Stimulated activated CD4-positive, alpha-beta T cell treated with anti-CD3 and anti-CD28 coated beads, Interleukin-12 subunit alpha, Interleukin-12 subunit beta, amount 100 ng/mL, for 4 hours (primary cell): Measurements from ENCODE around the gene FADS6.
"Not testable (repeated sequence)": the region's sequence is repeated elsewhere in the genome, so short reads cannot be mapped to it uniquely, and the experiment has no call there.

ENCODE experiments used
- DNase-seq: peaks from one replicate; pipeline ENCODE4 v3.0.0-alpha.2; 2020

Gene FADS6

DNA sequence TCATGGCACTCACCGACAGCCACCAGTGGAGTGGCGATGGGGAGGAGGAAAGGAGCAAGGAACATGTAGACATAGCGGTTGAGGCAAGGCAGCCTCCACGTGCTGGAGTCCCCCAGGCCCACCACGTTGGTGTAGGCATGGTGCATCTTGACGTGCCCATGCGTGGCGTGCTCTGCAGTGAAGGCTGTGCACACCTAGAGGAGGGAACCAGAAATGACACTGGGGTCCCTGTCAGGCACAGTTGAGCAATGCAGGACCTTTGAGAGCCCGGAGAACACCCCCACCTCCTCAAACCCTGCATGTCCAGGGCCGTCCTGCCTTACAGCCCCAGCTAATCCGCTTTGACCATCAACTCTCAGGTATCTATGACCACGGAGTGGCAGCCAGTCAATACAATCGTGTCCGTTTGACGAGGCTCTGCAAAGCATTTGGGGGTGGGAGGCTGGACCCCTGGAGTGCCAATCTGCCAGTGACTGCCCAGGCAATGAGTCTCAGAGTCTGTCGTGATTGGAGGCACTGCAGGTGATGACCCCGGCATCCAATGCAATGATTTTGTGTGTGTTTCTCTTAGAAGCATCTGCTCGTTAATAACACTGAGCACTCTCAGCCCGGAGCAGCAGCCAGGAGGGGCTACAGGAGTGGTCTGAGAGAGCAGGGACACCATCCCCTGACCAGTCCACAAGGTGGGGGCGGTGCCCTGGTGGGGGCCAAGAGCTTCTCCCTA lies 10.8 kb downstream of the FADS6 start:
- DNase-seq = no peak

- DNase-seq = no peak
Observed at GRCh38 chr17:74881073-74881472, 12.4 kb downstream of the FADS6 start.

GRCh38 chr17:74879308-74879707 lies 14.1 kb downstream of the FADS6 start:
- DNase-seq = no peak

GRCh38 chr17:74878658-74879057 lies 14.8 kb downstream of the FADS6 start:
- DNase-seq = no peak

- no peak for DNase-seq
Observed at GRCh38 chr17:74877592-74878548, 15.6 kb downstream of the FADS6 start.

DNA sequence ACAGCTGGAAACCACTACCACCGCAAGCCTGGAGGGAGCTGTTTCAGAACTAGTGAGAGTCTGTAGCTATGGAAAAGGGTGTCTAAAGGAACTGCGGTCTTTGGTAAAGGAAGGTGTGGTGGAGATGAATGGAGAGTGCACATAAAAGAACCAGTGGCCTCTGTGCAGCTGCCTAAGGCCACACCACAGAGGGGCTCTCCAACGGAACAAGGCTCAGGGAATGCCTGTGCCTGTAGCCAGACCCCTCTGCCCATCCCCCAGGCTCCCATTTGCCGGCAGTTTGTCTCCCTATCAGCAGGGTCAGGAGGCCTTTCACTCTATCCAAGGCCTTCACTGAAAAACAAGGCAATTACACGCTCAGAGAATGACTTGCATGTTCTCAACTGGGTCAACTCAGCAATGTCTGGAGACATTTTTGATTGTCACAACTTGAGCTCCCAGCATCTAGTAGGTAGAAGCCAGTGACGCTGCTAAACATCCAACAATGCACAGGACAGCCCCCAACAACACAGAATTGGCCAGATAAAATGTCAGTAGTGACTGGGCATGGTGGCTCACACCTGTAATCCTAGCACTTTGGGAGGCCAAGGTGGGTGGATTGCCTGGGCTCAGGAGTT lies 17.3 kb downstream of the FADS6 start:
- DNase-seq = no peak

- no peak for DNase-seq
Observed at GRCh38 chr17:74875155-74875976, 18.1 kb downstream of the FADS6 start.

DNA sequence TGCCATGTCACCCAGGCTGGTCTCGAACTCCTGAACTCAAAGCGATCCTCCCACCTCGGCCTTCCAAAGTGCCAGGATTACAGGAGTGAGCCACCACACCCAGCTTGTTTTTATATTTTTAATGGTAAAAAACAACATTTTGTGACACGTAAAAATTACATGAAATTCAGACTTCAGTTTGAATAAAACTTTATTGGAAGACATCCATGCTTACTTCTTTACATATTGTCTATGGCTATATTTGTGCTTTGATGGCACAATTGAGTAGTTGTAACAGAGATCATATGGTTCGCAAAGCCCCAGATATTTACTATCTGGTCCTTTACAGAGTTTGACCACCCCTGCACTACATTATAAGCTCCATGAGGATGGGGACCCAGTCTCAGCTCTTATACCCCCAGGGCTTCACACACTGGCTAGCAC lies 18.8 kb downstream of the FADS6 start:
- no peak for DNase-seq

DNA sequence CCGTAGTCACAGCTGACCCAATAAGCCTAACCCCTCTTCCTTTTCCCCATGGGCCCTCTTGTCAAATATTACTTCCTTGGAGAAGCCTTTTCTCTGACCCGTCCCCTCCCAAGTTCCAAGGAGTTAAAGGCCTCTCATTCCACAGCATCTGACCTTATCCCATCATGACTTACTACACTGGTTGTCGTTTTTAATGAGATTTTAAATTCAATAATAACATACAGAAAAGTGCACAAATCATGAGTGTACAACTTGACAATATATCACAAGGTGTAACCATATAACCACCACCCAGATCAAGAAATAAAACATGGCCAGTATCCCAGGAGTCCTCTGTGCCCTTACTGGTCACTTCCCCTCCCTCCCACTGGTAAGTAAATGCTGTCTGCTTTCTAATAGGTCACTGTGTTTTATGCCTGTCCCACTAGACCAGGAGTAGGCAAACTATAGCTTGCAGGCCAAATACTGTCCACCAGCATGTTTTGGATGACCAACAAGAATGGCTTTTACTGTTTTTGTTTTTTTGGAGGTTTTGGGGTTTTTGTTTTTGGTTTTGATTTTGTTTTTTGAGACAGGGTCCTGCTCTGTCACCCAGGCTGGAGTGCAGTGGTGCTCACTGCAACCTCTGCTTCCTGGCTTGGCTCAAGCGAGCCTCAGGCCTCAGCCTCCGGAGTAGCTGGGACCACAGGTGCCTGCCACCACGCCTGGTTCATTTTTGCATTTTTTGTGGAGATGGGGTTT lies 19.4 kb downstream of the FADS6 start:
- no peak for DNase-seq

GRCh38 chr17:74873037-74873873 lies 20.2 kb downstream of the FADS6 start:
- peak; percentile 99 for DNase-seq

DNA sequence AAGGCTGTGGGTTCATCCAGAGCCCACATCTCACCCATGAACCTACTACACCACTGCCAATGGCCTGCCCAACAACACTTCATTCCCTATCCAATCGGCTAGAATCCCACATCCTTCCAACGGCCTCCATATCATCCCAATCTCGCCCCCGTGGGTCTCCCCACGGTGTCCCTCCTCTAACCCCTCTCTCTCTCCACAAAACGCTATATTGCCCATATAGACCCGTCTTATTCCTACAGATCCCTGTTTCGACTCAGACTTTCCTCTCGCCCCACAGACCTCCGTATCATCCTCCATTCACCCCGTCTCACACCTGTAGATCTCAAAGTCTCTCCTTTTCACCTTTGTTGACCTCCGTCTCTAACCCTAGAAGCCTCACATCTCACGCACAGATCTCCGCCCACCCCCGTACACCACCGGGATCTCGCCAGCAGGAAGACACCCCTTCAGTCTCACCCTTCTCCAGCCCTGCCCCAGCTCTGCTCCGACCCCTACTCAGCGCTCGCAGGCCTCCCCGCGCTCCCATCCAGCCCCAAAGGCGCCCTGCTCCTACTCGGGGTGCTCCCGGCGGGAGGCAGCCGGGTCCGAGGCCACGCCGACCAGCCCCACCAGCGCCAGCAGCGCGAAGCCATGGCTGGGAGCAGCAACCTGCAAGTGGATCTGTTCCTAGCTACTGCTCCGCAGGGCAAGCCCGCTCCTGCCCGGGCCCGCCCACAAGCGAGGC lies 21.0 kb downstream of the FADS6 start, which contains the start of gene FDXR:
TSS of gene FDXR (minus strand) at position 682 of the 724 bp plus-strand sequence. CDS start at position 632, 50 bp downstream.
- no peak for DNase-seq

- no peak for DNase-seq
Observed at GRCh38 chr17:74871356-74872076, 21.9 kb downstream of the FADS6 start.

DNA sequence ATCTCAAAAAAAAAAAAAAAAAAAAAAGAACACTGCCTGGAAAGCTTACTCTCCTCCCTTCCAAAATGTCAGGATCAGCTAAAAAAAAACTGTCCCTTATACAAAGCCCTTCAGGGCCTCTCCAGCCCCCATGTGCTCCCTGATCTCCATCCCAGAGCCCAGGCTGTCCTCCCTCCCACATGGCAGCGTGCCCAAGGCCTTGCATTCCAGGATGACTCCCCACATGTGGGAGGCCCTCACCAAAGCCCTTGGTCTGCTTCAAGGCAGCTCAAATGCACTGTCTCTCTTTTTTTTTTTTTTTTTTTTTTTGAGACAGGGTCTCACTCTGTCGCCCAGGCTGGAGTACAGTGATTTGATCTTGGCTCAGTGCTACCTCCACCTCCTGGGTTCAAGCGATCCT lies 22.9 kb downstream of the FADS6 start:
- DNase-seq = no peak

GRCh38 chr17:74870028-74870427 lies 23.4 kb downstream of the FADS6 start:
- DNase-seq = not testable (repeated sequence)

- DNase-seq = no peak
Observed at GRCh38 chr17:74868908-74869255, 24.6 kb downstream of the FADS6 start.

GRCh38 chr17:74868251-74868907 lies 25.1 kb downstream of the FADS6 start:
- no peak for DNase-seq

GRCh38 chr17:74866198-74866835 lies 27.1 kb downstream of the FADS6 start:
- DNase-seq = no peak

- no peak for DNase-seq
Observed at GRCh38 chr17:74865504-74866197, 27.8 kb downstream of the FADS6 start.
